Upper lobe of left lung (tissue), 6 donors: ENCODE results near the gene PTPRN2. TPM values are rescaled to one million over a fixed set of nuclear protein-coding genes. Genes with fewer than 3 reads are reported as not detected.

Source experiments
- ATAC-seq, 2 donors: fragments of 200-7000 bp; cut with Tn5 transposase; one replicate each; pipeline ENCODE4 v1.9.1; 2022; ENCODE audit warnings: mild to moderate bottlenecking in 2 of 2, moderate library complexity in 2 of 2; ENCODE audit not compliant: low FRiP score in 2 of 2
- DNase-seq, 2 donors: peaks; one replicate each; pipeline ENCODE4 v3.0.0-alpha.2; 2019 to 2020
- H3K27ac ChIP-seq, 4 donors: fragments of 200-600 bp; sonication (generic); one replicate each; pipeline ENCODE4 v1.5.1; 2016 to 2019
- H3K27me3 ChIP-seq, 4 donors: fragments of 200-600 bp; sonication (generic); one replicate each; pipeline ENCODE4 v1.5.1; 2017 to 2019
- H3K36me3 ChIP-seq, 4 donors: fragments of 200-600 bp; sonication (generic); one replicate each; pipeline ENCODE4 v1.5.1; 2016 to 2019
- H3K4me1 ChIP-seq, 4 donors: fragments of 200-600 bp; sonication (generic); one replicate each; pipeline ENCODE4 v1.5.1; 2018 to 2019
- H3K4me3 ChIP-seq, 4 donors: fragments of 200-600 bp; sonication (generic); one replicate each; pipeline ENCODE4 v1.5.1; 2017 to 2019; ENCODE audit warnings: mild to moderate bottlenecking in 2 of 4, moderate library complexity in 1 of 4
- H3K9me3 ChIP-seq, 4 donors: fragments of 200-600 bp; sonication (generic); one replicate each; pipeline ENCODE4 v1.5.1; 2018 to 2019
- EP300 ChIP-seq, 4 donors: sonication (generic); formaldehyde crosslinking; IDR thresholded peaks; one replicate each; pipeline ENCODE4 v1.5.1; 2017; ENCODE audit warnings: antibody characterized with exemption in 4 of 4, control low read depth in 2 of 4
- POLR2A ChIP-seq, 4 donors: fragments of 450-650 bp; IDR thresholded peaks; one replicate each; pipeline ENCODE4 v1.5.1; 2016 to 2017; ENCODE audit warnings: antibody characterized with exemption in 4 of 4, mild to moderate bottlenecking in 2 of 4
- POLR2AphosphoS5 ChIP-seq, 2 donors: sonication (generic); formaldehyde crosslinking; IDR thresholded peaks; one replicate each; pipeline ENCODE4 v1.5.1; 2017; ENCODE audit warnings: antibody characterized with exemption in 2 of 2
- WGBS, 2 donors: methylation state at CpG; one replicate each; pipeline ENCODE4 v1.1.5; 2017 to 2018; 5-methylcytosine and 5-hydroxymethylcytosine counted together
- total RNA-seq, 6 donors: library from RNA; depleted of rRNA in 4 of 6; stranded (reverse); fragments of >200 nt in 4 of 6; gene quantifications; one replicate each; pipeline versions ENCODE4 v1.1.0 to v1.2.1, GENCODE V29; 2016 to 2021
- TF ChIP-seq, protein P1 (sequence below), 6 experiments: fragments of 450-650 bp in 4 of 6; fragments of 200-600 bp in 2 of 6; sonication (generic) in 2 of 6; IDR thresholded peaks; one replicate each; pipeline ENCODE4 v1.5.1; 2016 to 2019; ENCODE audit warnings: antibody characterized with exemption in 6 of 6
- donor health status: DM: no; HTN: no; CAD: no; lungs with moderate emphysema.
- donor health status: DM: no; HTN: yes; CAD: no; lungs with severe emphysema.

Gene PTPRN2
- total RNA-seq, 6 donors from 2014 or later = 3.3 to 7.9 (median 5.2) TPM

DNA sequence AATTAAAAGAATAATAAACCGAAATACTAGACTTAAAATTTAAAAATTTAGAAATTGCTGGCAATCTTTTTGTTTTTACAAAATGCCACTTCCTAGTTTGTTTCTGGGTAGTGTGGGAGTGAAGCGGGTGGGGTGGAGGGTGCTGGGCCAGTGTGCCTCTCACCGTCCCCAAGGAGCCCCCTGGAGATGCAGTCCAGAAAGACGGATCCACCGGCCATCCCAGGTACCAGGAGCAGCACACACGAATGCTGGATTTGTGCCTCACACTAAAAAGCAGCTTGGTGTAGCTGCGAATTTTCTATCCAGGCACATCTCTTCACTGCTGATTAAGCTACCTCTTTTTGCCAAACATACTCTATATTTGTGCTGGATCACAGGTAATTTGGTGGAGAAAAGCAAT is 632.7 kb downstream of the PTPRN2 start:
- no peak overlapping the region for H3K4me3 ChIP-seq
- H3K9me3 ChIP-seq = no peaks in the 10 kb centered on the region
- ATAC-seq = no peak
- no peaks in the 10 kb centered on the region for H3K27me3 ChIP-seq
- no peak for DNase-seq
- H3K36me3 ChIP-seq = no peaks in the 10 kb centered on the region
- H3K4me1 ChIP-seq = no peaks in the 10 kb centered on the region
- TF ChIP-seq, protein P1, sequence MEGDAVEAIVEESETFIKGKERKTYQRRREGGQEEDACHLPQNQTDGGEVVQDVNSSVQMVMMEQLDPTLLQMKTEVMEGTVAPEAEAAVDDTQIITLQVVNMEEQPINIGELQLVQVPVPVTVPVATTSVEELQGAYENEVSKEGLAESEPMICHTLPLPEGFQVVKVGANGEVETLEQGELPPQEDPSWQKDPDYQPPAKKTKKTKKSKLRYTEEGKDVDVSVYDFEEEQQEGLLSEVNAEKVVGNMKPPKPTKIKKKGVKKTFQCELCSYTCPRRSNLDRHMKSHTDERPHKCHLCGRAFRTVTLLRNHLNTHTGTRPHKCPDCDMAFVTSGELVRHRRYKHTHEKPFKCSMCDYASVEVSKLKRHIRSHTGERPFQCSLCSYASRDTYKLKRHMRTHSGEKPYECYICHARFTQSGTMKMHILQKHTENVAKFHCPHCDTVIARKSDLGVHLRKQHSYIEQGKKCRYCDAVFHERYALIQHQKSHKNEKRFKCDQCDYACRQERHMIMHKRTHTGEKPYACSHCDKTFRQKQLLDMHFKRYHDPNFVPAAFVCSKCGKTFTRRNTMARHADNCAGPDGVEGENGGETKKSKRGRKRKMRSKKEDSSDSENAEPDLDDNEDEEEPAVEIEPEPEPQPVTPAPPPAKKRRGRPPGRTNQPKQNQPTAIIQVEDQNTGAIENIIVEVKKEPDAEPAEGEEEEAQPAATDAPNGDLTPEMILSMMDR (IDR thresholded peaks at IDR 0.05) = no peak
- TF ChIP-seq POLR2A (IDR thresholded peaks at IDR 0.05) (no peak), POLR2AphosphoS5 (IDR thresholded peaks at IDR 0.05) (no peak), EP300 (IDR thresholded peaks at IDR 0.05) (no peak)
- H3K27ac ChIP-seq = no peak overlapping the region
- 79 to 86% methylated on average over 7 of the region's 7 CpGs for WGBS, 2 donors

DNA sequence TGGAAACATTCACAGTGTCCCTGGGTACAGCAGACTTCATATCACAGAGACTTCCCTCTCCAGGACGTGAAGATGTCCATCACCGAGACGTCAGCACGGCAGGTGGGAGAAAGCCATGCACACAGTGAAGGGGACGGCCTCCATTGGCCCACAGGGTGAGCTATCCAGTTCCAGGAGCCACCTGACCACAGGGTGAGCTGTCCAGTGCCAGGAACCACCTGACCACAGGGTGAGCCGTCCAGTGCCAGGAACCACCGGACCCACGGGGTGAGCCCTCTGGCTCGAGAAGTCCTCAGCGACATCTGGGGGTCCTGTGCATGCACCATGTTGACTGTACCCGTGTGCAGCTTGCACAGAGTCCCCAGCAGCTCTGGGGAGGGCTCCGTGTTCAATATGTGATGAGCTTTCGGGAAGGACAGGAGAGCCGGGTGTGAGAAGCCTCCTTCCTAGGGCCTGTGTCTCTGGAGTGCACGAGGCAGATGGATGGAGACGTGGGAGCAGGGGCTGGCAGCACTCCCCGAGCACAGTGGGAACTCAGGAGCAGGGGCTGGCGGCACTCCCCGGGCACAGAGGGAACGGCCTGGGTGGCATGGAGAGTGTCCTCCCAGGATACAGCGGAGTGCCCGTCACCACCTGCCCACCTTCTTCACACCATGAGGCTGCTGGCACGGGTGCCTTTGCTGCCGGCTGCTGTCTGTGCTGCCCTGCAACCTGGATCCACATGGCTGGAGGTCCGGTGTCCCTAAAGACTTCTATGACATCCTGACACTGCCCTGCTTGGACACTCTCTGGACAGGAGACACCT is 634.6 kb downstream of the PTPRN2 start:
- WGBS, 2 donors = 78 to 82% methylated on average over 6 to 25 of the region's 25 CpGs
- no peaks in the 10 kb centered on the region for H3K36me3 ChIP-seq
- DNase-seq (no peak), ATAC-seq (peak; percentile 18 to 40)
- H3K27ac ChIP-seq = no peak overlapping the region
- no peaks in the 10 kb centered on the region for H3K4me1 ChIP-seq
- H3K4me3 ChIP-seq = no peak overlapping the region
- TF ChIP-seq EP300 (IDR thresholded peaks at IDR 0.05) = no peak
- no peak for TF ChIP-seq POLR2A (IDR thresholded peaks at IDR 0.05)
- no peak for TF ChIP-seq POLR2AphosphoS5 (IDR thresholded peaks at IDR 0.05)
- TF ChIP-seq, protein P1 (IDR thresholded peaks at IDR 0.05) = no peak
- H3K9me3 ChIP-seq = no peaks in the 10 kb centered on the region
- no peaks in the 10 kb centered on the region for H3K27me3 ChIP-seq

DNA sequence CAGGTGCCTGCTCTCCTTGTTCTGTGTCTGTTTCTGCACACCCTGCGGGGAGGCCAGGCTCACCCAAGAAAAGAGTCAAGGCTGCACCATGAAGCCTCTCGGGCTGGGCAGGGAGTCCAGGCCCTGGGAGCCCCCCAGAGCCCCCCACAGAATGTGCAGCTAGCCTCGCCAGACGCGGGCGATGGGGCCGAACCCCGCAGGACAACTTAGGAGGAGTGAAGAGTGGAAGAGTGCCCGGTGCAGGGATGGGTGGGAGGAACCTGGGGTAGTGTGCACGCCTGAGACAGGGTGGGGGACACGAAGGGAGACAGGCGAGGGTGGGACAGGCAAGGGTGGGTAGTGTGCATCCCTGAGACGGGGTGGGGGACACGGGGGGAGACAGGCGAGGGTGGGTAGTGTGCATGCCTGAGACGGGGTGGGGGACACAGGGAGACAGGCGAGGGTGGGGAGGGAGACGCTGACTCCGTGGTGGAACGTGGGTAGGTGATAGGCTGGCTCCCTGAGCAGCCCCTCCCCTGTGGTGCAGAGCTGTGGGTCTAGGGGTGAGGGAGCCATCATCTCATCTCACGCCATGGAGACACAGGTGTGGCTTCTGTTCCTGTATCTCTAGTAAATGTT is 635.5 kb downstream of the PTPRN2 start:
- Histone ChIP-seq H3K9me3 (peaks cover 0 to 1% (median under 1%) of the 10 kb centered on the region in 4 donors), H3K36me3 (no peaks in the 10 kb centered on the region), H3K4me3 (no peak overlapping the region), H3K27me3 (no peaks in the 10 kb centered on the region), H3K27ac (no peak overlapping the region), H3K4me1 (no peaks in the 10 kb centered on the region)
- ATAC-seq = peak in 1 of 2 donors; percentile 32
- DNase-seq = no peak
- WGBS, 2 donors = 86 to 88% methylated on average over 21 of the region's 21 CpGs
- TF ChIP-seq EP300 (IDR thresholded peaks at IDR 0.05) = no peak
- TF ChIP-seq, protein P1 (IDR thresholded peaks at IDR 0.05) = no peak
- TF ChIP-seq POLR2A (IDR thresholded peaks at IDR 0.05) = no peak
- TF ChIP-seq POLR2AphosphoS5 (IDR thresholded peaks at IDR 0.05) = no peak

DNA sequence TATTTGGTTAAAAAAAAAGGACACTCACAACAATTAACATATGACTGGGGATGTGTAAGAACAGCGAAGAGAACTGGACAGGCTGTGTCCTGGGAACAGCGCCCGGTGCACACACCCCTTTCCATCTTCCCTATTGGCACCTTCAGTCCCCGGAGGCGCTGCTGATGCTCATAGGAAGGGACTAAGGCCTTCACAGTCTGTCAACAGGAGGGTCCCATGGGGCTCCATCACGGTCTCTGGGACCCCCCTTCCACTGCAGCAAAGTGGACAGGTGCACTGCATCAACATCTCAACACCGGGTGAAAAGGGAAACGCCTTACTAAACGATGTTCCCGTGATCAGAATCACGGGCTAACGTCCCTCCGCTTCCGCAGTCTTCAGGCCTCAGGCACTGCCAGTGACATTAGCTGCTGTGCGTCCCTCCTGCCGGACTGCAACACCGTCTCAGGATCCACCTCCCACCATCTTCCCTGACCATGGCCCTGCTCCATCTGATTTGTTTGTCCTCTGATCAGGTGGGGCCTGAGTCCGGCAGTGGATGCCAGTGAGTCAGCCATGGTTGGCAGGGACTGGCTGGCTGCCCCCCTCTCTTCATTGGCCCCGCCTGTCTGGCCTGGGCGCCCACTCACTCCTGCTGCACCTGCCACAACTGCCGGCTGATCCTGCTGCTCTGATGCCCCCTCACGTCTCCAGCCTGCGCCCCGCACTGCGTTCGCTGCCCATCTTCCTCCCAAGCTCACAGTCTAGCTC is 636.1 kb downstream of the PTPRN2 start:
- DNase-seq (no peak), ATAC-seq (peak in 1 of 2 donors; percentile 7)
- Histone ChIP-seq H3K4me3 (no peak overlapping the region), H3K9me3 (peaks cover 0 to 6% (median 3%) of the 10 kb centered on the region in 4 donors), H3K4me1 (no peaks in the 10 kb centered on the region), H3K36me3 (no peaks in the 10 kb centered on the region), H3K27me3 (no peaks in the 10 kb centered on the region), H3K27ac (no peak overlapping the region)
- TF ChIP-seq, protein P1 (IDR thresholded peaks at IDR 0.05) = no peak
- no peak for TF ChIP-seq EP300 (IDR thresholded peaks at IDR 0.05)
- no peak for TF ChIP-seq POLR2AphosphoS5 (IDR thresholded peaks at IDR 0.05)
- TF ChIP-seq POLR2A (IDR thresholded peaks at IDR 0.05) = no peak
- WGBS, 2 donors = 88 to 89% methylated on average over 25 of the region's 26 CpGs
